Fibroblast of skin of right quadriceps (primary cell): ENCODE results near the gene EZH2.

ENCODE experiments used
- DNase-seq: peaks from one replicate; pipeline ENCODE4 v3.0.0-alpha.2; 2013

The EZH2 gene

GRCh38 chr7:148898845-148899484 is 14.9 kb upstream of the EZH2 start:
- no peak for DNase-seq

DNA sequence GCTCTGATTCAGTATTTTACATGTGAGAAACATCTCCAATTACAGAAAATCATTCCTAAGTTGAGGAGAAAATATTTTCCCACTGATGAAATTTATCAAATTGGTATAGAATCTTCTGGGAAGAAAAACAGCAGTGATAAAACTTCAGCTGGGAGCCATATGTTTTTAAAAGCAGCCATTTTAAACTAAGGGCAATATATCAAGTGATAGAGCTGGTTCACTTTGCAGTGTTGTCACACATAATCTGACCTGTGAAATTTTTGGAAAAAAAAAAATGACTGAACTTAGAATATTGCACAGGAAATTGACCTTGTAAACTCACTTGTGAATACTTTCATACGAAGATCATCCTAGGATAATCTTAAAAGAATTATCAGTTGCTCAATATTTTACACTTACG is 10.5 kb upstream of the EZH2 start:
- DNase-seq, result peak; percentile 59

DNA sequence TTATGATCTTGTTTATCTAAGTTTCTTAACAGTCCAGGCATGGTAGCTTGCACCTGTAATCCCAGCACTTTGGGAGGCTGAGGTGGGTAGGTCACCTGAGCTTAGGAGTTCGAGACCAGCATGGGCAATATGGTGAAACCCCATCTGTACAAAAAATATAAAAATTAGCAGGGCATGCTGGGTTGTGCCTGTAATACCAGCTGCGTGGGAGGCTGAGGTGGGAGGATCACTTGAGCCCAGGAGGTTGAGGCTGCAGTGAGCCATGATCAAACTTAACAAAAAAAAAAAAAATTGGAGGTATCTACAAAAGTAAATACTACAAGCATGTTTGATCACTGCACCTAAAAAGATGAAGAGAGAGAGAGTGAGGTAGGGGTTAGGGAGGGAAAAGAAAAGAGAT is 9.0 kb upstream of the EZH2 start:
- no peak for DNase-seq

- DNase-seq, result no peak
These were observed 4.2 kb upstream of the EZH2 start for GRCh38 chr7:148888300-148888699.

DNA sequence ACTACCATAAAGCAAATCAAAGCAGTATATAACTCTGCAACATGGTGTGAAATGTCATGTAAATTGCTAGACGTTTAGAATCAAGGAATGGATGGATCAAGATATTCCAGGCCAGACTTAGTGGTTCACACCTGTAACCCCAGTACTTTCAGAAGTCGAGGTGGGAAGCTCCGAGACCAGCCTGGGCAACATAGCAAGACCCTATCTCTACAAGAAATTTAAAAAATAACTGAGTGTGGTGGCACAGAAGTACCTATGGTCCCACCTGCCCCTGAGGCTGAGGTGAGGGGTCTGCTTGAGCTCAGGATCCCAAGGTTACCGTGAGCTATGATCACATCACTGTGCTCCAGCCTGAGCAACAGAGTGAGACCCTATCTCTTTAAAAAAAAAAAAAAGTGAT is 2.8 kb upstream of the EZH2 start:
- DNase-seq, result no peak

DNA sequence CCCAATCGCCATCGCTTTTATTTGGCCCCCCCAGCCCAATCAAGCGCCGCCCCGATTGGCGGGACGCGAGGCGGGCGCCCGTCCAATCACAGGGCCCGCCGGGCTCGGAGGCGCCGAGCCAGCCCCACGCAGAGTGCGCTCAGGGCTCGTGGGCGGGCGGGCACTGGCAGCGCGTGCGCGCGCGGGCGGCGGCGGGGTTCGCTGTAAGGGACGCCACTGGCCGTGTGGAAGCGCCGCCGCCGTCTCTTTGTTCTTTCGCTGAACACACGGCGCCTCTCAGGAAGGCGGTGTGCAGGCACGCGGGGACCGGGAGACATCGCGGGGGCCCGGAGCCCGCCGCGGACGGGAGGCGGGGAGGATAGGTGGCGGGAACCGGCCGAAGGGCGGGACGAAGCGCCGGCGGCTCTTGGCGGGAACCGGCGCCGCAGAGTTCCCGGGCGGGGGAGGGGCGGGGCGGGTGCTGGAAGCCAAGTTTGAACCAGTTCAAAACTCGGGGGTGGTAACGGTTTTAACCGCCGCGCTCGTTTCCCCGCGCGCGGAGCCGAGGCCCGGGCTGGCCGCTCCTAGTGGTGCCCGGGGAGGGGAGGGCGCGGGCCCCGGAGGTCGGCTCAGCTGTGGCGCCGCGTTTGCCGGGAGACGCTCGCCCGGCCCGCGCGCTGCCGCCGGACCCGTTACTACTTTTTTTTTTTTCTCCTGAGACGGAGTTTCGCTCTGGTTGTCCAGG is 370 bp upstream of the EZH2 start:
- DNase-seq, result peak; percentile 92

GRCh38 chr7:148883266-148884048 is 634 bp downstream of the EZH2 start:
- DNase-seq, result no peak

GRCh38 chr7:148882841-148883265 is 1.2 kb downstream of the EZH2 start:
- no peak for DNase-seq

GRCh38 chr7:148882192-148882591 is 1.9 kb downstream of the EZH2 start:
- no peak for DNase-seq

- no peak for DNase-seq
These were observed 5.8 kb downstream of the EZH2 start for GRCh38 chr7:148878317-148878716.

- DNase-seq, result no peak
These were observed 6.6 kb downstream of the EZH2 start for GRCh38 chr7:148877517-148877916.

- DNase-seq, result no peak
These were observed 11.9 kb downstream of the EZH2 start for GRCh38 chr7:148872188-148872587.

DNA sequence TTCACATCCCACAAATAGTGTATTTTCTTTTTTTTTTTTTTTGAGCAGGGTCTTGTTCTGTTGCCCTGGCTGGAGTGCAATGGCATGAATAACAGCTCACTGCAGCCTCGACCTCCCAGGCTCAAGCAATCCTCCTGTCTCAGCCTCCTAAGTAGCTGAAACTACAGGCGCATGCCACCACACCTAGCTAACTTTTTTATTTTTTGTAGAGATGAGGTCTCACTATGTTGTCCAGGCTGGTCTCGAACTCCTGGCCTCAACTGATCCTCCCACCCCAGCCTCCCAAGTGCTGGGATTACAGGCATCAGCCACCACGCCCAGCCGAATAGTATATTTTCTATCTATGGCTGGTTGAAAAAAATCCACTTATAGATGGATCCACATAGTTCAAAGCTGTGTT is 12.5 kb downstream of the EZH2 start:
- DNase-seq, result no peak

DNA sequence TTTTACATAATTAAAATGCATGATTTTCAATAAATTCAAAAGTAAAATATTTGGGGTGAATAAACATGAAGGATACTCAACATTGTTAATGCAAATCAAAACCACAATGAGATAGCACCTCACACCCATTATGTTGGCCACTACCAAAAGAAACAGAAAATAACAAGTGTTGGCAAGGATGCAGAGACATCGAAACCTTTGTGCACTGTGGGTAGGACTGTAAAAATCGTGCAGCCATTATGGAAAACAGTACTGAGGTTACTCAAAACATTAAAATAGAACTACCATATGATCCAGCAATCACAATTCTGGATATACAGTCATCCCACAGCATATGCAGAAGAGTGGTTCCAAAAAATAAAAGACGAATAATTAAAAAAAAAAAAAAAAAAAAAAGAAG is 13.1 kb downstream of the EZH2 start:
- no peak for DNase-seq

- DNase-seq, result no peak
These were observed 15.8 kb downstream of the EZH2 start for GRCh38 chr7:148868378-148868674.

- DNase-seq, result no peak
These were observed 16.3 kb downstream of the EZH2 start for GRCh38 chr7:148867596-148868377.

DNA sequence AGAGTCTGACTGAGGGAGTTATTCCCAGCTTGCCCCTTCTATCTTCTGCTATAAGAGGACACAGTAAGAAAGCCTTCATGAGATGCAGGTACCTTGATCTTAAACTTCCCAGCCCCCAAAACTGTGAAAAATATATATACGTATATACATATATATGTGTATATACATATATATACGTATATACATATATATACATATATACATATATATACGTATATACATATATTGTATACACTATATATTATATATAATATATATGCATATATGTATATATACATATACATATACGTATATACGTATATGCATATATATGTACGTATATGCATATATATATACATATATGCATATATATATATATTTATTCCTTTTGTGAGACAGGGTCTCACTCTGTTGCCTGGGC is 17.7 kb downstream of the EZH2 start:
- DNase-seq, result no peak

- no peak for DNase-seq
These were observed 18.8 kb downstream of the EZH2 start for GRCh38 chr7:148865283-148865682.

DNA sequence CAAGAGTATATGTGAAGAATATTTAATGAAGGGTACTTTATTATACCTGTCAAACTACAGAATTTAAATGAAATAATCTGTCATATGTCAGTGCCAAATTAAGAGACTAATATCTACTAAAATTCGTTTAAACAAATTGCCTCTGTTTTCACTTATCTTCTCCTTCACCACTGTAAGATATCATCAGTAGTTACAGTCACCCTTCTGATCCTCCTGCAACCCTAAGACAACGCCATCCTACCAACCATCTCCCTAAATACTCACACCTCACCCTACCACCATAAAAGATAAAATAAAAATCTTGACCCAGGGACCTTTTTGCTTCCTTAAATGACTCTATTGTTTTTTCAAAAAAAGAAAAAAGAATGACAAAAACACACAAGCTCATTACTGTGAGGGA is 20.8 kb downstream of the EZH2 start:
- DNase-seq, result no peak

DNA sequence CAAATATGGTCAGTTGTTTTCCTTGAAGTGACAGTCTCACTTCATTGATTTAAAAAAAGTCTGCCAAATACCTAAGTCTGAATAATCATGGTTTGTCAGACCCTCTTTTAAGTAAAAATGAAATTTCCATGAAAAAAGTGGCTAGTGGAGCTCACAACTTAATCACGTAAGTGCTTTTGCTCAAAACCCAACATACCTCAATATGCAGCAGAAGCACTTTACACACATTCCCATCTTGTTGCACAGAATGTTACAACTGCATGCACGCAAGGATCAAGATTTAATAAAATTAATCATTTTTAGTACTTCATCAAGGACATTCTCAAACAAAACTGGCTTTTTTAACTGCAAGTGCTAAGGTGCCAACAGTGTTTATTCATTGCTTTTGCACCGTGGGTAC is 21.6 kb downstream of the EZH2 start:
- DNase-seq, result no peak

GRCh38 chr7:148858489-148858888 is 25.6 kb downstream of the EZH2 start:
- no peak for DNase-seq

- DNase-seq, result no peak
These were observed 27.2 kb downstream of the EZH2 start for GRCh38 chr7:148856891-148857290.

- DNase-seq, result no peak
These were observed 27.6 kb downstream of the EZH2 start for GRCh38 chr7:148856578-148856881.

- no peak for DNase-seq
These were observed 29.1 kb downstream of the EZH2 start for GRCh38 chr7:148854983-148855382.
